ENCODE data around the gene DOHH.

The DOHH gene, protein sequence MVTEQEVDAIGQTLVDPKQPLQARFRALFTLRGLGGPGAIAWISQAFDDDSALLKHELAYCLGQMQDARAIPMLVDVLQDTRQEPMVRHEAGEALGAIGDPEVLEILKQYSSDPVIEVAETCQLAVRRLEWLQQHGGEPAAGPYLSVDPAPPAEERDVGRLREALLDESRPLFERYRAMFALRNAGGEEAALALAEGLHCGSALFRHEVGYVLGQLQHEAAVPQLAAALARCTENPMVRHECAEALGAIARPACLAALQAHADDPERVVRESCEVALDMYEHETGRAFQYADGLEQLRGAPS

DNA sequence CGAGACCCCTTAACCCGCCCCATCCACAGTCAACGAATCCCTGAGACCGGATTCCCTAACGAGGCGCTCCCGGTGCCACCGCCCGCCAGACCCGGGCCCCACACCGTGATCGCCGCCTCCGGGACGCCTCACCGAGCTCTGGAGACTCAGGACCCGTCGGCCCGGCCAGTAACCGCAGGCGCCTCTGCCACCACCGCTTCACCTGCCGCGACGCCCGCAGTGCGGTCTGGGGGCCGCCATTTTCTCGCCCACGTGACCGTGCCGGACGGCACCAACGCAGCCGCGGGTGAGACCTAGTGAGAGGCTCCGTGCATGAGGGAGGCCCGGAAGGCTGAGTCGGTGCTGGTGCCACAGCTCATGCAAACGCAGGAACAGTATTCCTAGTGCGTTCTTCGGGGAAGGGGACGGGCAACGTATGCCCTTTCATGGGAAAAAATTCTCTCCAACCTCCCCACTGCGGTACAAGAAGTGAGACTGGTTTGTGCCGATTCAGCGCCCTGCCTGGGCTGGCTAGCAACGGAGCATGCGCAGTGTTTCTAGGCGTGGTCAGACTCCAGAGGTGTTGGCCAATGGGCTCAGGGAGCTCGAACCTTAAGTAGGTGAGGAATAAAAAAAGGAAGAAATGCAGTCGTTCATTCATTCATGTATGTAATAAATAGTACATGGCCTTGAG is at the start of gene DOHH:
DOHH (minus strand) TSS at position 246 of the 673 bp plus-strand sequence. CDS start 3,860 bp downstream, outside the sequence.
- DNase-seq: peak; percentile 92 to 94

DNA sequence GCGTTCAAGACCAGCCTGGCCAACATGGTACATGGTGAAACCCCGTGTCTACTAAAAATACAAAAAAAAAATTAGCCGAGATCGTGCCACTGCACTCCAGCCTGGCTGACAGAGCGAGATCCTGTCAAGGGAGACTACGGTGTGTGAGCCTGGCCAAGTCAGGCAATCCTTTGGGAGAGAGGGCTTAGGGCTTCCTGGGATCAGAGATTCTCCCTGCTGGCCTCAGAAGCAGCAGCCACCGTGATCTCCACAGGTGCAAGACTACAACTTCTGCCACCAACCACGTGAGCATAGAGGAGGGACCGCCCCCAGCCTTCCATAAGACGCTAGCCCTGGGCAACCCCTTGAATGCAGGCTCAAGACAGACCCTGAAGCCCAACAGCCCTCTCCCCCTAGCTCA is 49.3 kb upstream of the DOHH start:
- DNase-seq: no peak

DNA sequence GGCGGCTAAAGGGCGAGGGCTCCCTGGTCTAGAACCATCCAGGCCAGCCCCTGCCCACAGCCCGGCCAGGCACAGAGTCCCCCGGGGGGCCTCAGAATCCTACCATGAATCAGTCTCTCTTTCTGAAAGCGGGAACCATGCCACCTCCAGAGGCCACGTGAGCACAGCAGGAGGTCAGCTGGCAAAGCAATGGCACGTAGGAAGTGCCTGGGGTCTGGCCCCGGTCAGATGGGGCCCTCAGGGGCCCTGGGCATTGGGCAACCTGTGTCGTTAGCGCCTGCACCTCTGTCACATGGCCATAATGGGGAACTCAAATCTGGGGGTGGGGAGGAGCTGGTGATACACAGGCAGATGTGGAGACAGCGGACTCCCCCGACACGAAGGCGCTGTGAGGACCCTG is 48.1 kb upstream of the DOHH start:
- DNase-seq: no peak

DNA sequence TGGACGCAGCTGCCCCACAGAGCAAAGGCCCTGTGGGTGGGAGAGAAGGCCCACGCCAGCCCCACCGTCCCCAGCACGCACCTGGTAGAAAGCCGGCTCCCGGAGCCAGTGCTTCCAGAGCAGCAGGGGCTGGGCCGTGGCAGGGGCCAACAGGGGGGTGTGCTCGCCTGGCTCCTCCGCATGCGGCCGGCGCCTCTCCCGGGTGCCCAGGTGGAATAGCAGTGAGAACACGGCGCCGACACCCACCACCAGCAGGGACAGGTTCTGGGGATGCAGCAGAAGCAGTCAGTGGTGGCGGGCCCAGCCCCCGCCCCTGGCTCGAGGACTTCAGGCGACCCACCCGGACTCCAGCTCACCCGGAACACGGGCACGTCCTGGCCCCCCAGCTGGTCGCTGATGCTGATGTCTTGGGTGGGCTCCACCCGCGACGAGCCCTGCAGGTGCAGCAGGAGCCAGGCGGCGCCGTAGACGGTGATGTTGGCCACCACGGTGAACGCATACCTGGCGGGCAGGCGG is 47.4 kb upstream of the DOHH start:
- no peak for DNase-seq

DNA sequence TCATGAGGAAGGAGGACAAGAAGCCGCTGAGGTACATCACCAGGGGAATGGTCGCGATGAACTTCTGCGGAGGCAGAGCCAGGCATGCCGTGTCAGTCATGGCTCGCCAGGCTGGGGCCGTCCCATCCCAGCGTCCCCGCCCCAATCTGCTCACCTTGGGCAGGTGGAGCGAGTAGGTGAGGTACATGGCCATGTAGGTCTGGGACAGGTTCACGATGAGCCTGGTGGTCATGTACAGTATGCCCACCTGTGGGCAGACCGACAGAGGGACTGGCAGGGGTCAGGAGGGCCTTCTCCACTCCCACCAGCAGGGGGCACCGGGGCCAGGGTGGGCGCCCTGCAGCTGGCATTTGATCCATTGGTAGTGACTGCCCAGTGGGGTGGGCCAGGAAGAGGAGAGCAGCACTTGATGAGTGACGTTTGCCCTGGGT is 46.8 kb upstream of the DOHH start:
- peak; percentile 34 to 41 for DNase-seq

DNA sequence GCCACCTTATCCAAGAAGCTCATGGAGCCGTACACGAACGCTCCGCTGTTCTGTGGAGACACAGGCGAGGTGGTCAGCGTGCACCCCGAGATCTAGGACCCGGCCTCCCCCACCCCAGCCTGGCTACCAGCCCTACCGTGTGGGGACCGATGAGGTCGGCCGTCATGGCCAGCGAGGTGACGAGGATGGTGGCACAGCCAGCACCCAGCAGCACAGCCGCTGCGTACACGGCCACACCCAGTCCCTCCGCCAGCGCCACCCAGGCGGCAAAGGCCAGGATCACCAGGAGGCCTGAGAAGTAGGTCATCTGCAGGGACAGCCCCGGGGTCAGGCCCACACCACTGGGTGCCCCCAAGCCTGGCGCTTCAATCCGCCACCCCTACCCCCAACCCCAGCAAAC is 45.6 kb upstream of the DOHH start:
- no peak for DNase-seq

DNA sequence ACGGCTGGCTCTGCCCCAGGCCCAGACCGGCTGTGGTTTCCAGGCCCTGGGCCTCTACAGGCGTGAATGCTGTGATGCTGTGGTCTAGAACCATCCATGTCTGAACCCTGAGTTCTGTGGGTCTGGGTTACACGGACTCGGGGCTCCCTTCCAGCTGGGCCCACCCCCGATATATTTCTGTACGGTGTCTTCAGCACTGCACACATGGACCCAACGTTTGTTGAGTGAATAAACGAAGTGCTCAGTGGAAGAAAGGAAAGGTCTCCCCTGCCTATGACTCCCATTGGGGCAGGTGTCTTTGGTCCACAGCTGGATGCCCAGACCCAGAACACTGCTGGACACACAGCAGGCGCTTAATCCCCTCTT is 45.2 kb upstream of the DOHH start:
- DNase-seq: no peak

DNA sequence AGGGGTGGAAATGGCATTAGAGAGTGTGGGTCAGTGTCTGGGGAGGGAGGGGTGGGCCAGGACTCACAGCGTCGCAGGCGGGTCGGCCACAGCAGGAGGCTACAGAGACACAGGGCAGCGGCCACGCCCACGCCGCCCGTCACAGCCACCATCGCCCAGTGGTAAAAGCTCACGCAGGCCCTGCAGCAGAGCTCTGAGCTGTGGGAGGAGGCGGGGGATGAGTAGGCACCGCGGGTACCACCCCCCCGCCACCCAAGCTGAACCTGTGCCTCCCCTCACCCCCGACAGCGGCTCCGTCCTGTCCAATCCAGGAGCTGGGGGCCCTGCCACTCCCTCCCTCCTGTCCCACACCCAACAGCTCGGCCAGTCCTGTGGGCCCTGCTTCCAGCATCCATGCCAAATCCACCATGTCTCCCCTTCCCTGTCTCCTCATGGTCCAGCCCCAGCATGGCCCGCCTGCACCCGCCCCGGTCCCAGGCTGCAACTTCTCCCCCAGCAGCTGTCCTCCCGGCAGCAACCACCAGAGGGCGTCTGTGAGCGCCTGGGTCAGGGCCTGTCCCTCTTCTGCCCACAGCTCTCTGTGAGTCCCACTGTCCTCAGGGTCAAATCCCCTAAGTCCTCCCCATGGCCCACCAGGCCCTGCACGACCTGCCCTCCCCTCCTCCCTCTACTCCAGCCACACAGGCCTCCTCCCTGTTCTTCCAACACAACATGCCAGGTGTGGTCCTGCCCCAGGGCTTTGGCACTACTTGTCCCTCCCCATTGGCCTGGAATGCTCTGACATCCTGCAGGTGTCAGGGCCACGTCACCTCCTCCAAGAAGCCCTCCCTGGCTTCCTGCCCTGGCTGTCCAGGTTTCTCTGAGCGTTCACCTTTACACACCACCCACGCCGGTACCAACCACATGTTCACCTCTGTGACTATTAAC is 44.5 kb upstream of the DOHH start:
- DNase-seq: peak; percentile 89

DNA sequence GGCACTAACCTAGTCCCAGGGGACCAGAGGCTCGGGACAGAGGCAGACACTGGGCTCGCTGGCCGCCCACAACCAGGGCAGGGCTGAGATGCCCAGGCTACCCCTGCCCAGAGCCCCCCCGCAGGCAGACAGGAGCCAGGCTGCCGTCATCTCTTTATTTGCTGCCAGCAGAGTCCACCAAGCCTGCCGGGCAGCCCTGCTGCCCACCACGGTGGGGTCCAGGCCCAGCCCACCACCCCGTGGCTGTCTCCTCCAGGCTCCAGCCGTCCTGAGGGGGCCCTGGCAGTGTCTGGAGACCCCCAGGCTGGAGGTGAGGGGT is 43.5 kb upstream of the DOHH start:
- no peak for DNase-seq

DNA sequence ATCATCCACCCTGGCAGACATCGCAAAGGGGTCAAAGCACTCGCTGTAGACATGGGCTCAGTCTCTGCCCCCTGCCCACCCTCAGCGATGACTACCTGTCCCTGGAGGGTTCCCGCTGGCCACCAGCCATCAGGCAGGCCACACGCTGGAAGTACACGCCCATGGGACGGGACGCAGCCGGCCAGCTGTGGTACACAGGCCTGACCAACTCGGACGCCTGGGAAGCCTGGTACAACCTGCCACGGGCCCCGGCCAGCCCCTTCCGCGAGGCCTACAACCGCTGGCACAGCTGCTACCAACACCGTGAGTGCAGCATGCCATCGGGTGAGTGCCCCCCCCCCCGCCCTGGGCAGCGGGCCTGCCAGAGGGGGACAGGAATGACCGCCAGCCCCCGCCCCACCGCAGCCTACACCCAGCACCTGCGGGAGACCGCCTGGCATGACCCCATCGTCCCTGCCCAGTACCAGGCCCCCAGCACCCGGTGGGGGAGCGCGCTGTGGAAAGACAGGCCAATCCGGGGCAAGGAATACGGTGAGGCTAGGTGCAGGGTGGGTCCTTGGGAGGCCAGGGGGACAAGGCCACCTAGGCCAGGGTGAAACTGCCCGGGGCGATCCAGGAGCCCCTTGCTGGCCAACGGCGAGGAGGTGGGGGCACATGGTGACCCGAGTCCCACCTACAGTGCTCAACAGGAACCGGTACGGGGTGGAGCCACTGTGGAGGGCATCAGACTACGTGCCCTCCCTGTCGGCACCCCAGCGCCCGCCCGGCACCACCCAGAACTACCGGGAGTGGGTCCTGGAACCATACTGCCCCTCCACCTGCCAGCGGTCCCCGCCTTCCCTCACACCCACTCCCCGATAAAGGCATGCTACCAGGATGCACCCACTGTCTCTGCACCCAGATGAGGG is 42.9 kb upstream of the DOHH start:
- no peak for DNase-seq

DNA sequence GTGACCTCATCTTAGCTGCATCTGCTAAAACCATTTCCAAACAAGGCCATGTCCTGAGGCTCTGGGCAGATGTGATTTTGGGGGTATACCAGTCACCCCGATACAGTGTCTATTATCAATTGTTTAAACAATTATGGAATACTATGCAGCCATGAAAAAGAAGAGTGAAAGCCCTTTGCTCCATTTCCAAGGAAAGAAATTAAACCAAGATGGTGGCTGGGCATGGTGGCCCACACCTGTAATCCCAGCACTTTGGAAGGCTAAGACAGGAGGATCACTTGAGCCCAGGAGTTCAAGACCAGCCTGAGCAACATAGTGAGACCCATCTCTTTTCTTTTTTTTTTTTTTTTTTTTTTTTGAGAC is 39.3 kb upstream of the DOHH start:
- no peak for DNase-seq

DNA sequence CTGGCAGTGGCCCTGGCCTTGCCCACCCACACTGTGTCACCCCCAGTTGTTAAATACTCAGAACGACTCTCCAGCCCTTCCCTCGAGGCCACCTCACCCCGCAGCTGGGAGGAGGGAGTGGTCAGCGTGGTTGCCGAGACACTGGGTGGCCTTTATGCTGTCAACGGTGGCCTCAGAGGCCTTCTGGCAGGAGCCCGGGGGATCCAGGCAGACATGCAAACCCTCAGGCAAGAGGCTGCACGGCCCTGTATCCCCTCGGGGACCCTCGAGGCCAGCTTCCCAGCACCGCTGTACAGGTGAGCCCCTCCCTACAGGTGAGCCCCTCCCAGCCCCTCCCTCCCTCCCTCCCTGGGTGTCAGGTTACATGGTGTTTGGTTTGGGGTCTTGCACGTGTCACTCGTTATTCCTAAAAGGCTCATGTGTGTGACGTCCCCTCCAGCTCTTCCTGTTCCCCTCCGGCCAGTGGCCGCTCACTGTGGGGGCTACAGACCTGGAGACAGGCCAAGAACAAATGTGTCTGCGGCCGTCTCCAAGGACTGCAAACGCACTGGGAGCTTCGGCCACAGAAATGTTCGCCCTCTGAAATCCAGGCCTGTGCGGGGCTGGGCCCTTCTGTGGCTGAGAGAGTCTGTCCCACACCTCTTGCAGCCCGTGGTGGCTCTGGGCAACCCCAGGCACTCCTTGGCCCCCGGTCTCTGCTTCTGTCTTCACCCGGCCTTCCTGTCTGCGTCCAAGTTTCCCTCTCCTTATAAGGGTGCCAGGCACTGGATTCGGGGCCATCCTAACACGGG is 38.7 kb upstream of the DOHH start, which contains the start of gene TEKTIP1:
TEKTIP1 (plus strand) TSS at position 210 of the 791 bp plus-strand sequence; CDS start at position 214, 4 bp downstream.
- DNase-seq: no peak

DNA sequence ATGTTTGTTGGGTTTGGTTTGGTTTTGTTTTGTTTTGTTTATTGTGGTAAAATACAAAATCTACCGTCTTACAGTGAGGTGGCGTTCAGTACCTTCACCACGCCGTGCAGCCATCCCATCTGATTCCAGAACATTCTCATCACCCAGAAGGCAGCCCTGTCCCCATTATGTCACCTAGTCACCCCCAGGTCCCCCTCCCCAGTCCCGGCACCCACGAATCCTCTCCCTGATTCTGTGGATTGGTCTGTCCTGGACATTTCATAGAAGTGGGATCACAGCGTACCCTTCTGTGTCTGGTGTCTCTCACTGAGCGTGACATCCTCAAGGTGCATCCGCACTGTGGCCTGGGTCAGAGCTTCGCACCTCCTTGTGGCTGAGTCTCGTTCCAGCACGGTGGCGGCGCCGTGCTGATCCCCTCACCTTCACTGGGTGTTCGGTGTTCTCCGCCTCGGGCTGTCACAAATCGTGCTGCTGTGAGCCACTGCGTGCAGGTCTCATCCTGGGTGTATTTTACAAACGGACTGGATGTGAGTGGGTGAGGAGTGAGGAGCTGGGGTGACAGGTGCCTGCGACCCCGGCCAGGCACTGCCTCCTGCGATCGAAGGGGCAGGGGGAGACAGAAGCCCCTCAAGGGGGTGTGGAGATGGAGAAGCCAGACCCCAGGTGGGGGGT is 37.9 kb upstream of the DOHH start:
- DNase-seq: no peak

DNA sequence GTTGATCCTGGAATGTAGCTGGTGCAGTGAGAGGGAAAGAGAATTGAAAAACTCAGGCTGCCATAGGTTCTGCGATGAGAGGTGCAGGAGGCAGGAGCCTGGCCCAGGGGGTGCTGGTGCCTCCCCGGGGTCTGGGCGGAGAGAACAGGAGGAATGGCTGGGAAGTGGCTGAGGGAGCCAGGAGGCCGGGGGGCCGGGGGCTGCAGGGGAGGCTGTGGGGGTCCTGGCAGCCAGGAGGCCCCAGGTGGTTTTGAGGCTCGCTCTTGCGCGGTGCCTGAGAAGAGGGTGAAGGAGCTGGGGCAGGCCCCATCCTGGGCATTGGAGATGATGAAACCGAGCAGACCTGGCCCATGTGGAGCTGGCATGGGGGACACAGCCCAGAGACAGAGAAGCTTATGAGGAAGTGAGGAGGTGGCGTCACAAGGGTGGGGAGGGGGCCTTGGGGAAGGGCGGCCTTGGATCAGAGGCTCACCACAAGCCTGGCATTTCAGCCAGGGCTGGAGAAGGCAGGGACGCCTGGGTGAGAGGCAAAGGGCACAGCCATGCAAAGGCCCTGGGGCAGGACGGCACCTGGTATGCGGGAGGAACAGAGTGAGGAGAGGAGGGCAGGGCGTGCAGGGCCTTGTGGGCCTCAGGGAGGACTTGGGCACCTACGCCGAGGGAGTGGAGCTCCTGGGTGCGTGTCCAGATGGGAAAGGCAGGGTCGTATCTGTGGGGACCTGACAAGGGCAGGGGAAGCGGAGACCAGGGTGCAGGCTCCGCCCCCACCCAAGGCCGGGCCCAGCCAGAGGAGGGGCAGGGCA is 37.2 kb upstream of the DOHH start:
- DNase-seq: no peak

DNA sequence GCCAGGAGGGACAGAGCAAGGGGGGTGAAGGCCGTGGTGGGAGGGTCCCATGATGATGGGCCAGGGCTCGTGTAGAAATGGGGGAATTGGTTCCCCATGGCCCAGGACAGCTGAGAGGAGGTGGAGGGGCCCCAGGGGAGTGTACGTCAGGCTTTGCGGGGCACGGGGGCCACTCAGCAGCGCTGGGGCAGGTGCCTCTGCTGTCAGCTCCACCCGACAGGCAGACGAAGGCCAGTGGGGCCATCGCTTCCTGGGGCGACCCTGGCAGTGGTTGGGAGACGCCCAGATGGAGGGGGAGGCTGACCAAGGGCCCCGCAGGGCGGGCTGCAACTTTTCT is 36.6 kb upstream of the DOHH start:
- no peak for DNase-seq

DNA sequence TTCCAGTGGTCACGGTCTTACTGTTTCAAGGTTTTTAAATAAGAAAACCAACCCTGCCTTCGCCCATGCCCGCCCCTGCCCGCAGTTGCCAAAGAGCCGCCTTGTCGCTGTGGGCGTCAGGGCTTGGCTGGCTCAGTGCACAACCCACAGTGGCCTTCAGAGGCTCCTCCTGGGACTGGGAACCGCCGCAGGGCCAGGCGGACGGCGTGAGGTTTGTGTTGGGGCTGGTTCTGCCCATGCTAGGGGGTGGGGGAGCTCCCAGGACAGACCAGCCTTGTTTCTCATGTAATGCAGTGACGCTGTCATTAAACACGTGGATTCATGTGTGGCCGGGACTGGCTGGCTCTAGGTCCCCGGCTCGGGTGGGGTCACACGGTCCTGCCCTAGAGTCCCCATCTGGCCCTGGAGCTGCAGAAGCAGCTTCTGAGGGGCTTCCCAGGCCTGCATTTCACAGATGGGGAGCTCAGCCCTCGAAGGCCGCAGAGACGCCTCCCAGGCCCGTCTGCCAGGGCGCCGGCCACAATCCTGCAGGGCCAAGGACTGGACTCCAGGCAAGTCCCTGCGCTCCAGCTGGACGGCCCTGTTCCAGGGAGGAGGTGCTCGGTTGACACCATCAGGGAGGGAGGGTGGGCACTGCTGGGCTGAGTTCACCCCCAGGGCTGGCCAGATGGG is 36.1 kb upstream of the DOHH start:
- DNase-seq: no peak

DNA sequence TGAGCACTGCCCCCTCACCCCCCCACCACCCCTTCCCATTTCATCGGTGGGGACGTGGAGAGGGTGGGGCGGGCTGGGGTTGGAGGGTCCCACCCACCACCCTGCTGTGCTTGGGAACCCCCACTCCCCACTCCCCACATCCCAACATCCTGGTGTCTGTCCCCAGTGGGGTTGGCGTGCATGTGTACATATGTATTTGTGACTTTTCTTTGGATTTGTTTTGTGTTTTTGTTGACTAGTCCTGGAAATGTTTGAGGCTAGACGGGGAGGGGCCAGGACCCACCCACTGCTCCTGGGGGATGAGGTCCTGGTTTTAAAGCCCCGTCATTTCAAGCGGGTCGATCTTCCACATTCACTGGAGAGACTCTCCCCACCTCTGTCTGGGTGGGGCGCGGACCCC is 35.5 kb upstream of the DOHH start:
- no peak for DNase-seq

DNA sequence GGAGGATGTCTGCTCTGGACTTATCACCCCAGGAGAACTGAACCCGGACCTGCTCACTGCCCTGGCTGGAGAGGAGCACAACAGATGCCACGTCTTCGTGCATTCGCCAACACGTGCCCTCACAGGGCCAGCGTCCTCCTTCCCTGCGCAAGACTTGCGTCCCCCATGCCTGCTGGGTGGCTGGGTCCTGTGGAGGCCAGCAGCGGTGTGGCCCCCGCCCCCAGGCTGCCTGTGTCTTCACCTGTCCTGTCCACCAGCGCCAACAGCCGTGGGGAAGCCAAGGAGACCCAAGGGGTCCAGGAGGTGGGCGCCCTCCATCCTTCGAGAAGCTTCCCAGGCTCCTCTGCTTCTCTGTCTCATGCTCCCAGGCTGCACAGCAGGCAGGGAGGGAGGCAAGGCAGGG is 35.1 kb upstream of the DOHH start:
- DNase-seq: no peak

DNA sequence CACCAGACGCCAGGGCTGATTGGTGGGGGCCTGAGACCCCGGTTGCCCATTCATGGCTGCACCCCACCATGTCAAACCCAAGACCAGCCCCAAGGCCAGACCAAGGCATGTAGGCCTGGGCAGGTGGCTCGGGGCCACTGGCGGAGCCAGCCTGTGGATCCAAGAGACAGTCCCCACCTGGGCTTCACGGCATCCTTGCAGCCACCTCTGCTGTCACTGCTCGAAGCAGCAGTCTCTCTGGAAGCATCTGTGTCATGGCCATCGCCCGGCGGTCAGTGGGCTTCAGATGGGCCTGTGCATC is 34.7 kb upstream of the DOHH start:
- no peak for DNase-seq
